Left ventricle myocardium inferior (tissue), 1 donor: ENCODE data around the gene CCNF. TPM values are rescaled to one million over a fixed set of nuclear protein-coding genes. Genes with fewer than 3 reads are reported as not detected.

Experiments used
- DNase-seq: peaks from one replicate; pipeline ENCODE4 v3.0.0-alpha.2; 2020
- H3K27ac ChIP-seq: fragments of 200-600 bp; replicated peaks from 2 replicates; pipeline ENCODE4 v1.8.0; 2021
- H3K27me3 ChIP-seq: fragments of 200-600 bp; 2 replicates; pipeline ENCODE4 v1.8.0; 2021; ENCODE audit warnings: low read depth
- H3K36me3 ChIP-seq: fragments of 200-600 bp; 2 replicates; pipeline ENCODE4 v1.8.0; 2021
- H3K4me1 ChIP-seq: fragments of 200-600 bp; 2 replicates; pipeline ENCODE4 v1.8.0; 2021
- H3K4me3 ChIP-seq: fragments of 200-600 bp; 2 replicates; pipeline ENCODE4 v1.8.0; 2021; ENCODE audit warnings: mild to moderate bottlenecking, moderate library complexity
- H3K9me3 ChIP-seq: fragments of 200-600 bp; replicated peaks from 2 replicates; pipeline ENCODE4 v1.8.0; 2021
- CTCF ChIP-seq: fragments of 200-600 bp; IDR thresholded peaks from 2 replicates; pipeline ENCODE4 v1.8.0; 2021; ENCODE audit warnings: antibody characterized with exemption, mild to moderate bottlenecking, borderline replicate concordance
- intact Hi-C: fragments of 100-400 bp; cut with micrococcal nuclease; formaldehyde crosslinking; loops from one replicate; pipeline ENCODE4 v1.11.0; 2022
- total RNA-seq: library from RNA; stranded (reverse); fragmentation: NEBNext Ultra II Directional; extraction: Animal tissue kit (Norgen Biotek cat#: 25700); gene quantifications from one replicate; pipeline ENCODE4 v1.2.1, GENCODE V29; 2021
- donor health status: DM: no; HTN: yes; CAD: no; lungs with severe emphysema.

The CCNF gene
- total RNA-seq, 1 donor from 2014 or later: 0.96 TPM

- H3K4me1 ChIP-seq: no peaks in the 10 kb centered on the region
- intact Hi-C loops: no loop called here
- TF ChIP-seq CTCF: no peak
- no peaks in the 10 kb centered on the region for H3K27me3 ChIP-seq
- no peaks in the 10 kb centered on the region for H3K9me3 ChIP-seq
- no peak overlapping the region for H3K4me3 ChIP-seq
- H3K36me3 ChIP-seq: peaks cover 7% of the 10 kb centered on the region
- H3K27ac ChIP-seq: no peak overlapping the region
- no peak for DNase-seq
Measured at GRCh38 chr16:2452650-2453049, 23.4 kb downstream of the CCNF start.

GRCh38 chr16:2455081-2455845, 26.0 kb downstream of the CCNF start:
- Histone ChIP-seq H3K9me3 (no peaks in the 10 kb centered on the region), H3K4me1 (peaks cover 14% of the 10 kb centered on the region), H3K27ac (no peak overlapping the region), H3K36me3 (peaks cover 7% of the 10 kb centered on the region), H3K27me3 (no peaks in the 10 kb centered on the region), H3K4me3 (no peak overlapping the region)
- DNase-seq: no peak
- intact Hi-C loops: no loop called here
- no peak for TF ChIP-seq CTCF

GRCh38 chr16:2456551-2457153, 27.4 kb downstream of the CCNF start:
- H3K36me3 ChIP-seq: peaks cover 7% of the 10 kb centered on the region

GRCh38 chr16:2457267-2457666, 28.0 kb downstream of the CCNF start:
- intact Hi-C loops: no loop called here
- no peak for DNase-seq
- Histone ChIP-seq H3K4me1 (peaks cover 18% of the 10 kb centered on the region), H3K4me3 (no peak overlapping the region), H3K27ac (no peak overlapping the region), H3K9me3 (no peaks in the 10 kb centered on the region), H3K27me3 (no peaks in the 10 kb centered on the region), H3K36me3 (peaks cover 7% of the 10 kb centered on the region)
- no peak for TF ChIP-seq CTCF

More at GRCh38 chr16:2456551-2457153, 27.4 kb downstream of the CCNF start:
- no peak for DNase-seq
- no peaks in the 10 kb centered on the region for H3K9me3 ChIP-seq
- H3K4me3 ChIP-seq: no peak overlapping the region
- TF ChIP-seq CTCF: no peak
- H3K4me1 ChIP-seq: peaks cover 18% of the 10 kb centered on the region
- no peaks in the 10 kb centered on the region for H3K27me3 ChIP-seq
- intact Hi-C loops: no loop called here
- no peak overlapping the region for H3K27ac ChIP-seq

- intact Hi-C loops: no loop called here
- DNase-seq: no peak
- Histone ChIP-seq H3K9me3 (no peaks in the 10 kb centered on the region), H3K27me3 (no peaks in the 10 kb centered on the region), H3K27ac (no peak overlapping the region), H3K4me3 (no peak overlapping the region), H3K4me1 (peaks cover 18% of the 10 kb centered on the region), H3K36me3 (peaks cover 7% of the 10 kb centered on the region)
- TF ChIP-seq CTCF: no peak
Measured at GRCh38 chr16:2457946-2458345, 28.7 kb downstream of the CCNF start.
